Left lobe of liver (tissue), 2 donors: ENCODE measurements around the gene RBM38. TPM values are rescaled to one million over a fixed set of nuclear protein-coding genes. Genes with fewer than 3 reads are reported as not detected.

Experiments
- ATAC-seq: fragments of 200-7000 bp; cut with Tn5 transposase; one replicate; pipeline ENCODE4 v1.9.1; 2020; ENCODE audit warnings: mild to moderate bottlenecking, moderate library complexity
- DNase-seq: peaks from one replicate; pipeline ENCODE4 v3.0.0-alpha.2; 2020; ENCODE audit warnings: low spot score
- total RNA-seq: library from RNA; stranded (reverse); gene quantifications from one replicate; pipeline ENCODE4 v1.2.1, GENCODE V29; 2021
- donor health status: DM: no; HTN: no; CAD: no; lungs with moderate emphysema.
- donor health status: DM: no; HTN: yes; CAD: no.

The RBM38 gene
- total RNA-seq, 1 donor from 2014 or later, result 6.0 TPM

- DNase-seq (no peak), ATAC-seq (no peak)
Observed at GRCh38 chr20:57433657-57434389, 42.6 kb downstream of the RBM38 start.

- DNase-seq (no peak), ATAC-seq (no peak)
Observed at GRCh38 chr20:57434390-57434700, 43.1 kb downstream of the RBM38 start.

GRCh38 chr20:57435105-57435497 lies 43.9 kb downstream of the RBM38 start:
- DNase-seq, result no peak
- ATAC-seq, result no peak

DNA sequence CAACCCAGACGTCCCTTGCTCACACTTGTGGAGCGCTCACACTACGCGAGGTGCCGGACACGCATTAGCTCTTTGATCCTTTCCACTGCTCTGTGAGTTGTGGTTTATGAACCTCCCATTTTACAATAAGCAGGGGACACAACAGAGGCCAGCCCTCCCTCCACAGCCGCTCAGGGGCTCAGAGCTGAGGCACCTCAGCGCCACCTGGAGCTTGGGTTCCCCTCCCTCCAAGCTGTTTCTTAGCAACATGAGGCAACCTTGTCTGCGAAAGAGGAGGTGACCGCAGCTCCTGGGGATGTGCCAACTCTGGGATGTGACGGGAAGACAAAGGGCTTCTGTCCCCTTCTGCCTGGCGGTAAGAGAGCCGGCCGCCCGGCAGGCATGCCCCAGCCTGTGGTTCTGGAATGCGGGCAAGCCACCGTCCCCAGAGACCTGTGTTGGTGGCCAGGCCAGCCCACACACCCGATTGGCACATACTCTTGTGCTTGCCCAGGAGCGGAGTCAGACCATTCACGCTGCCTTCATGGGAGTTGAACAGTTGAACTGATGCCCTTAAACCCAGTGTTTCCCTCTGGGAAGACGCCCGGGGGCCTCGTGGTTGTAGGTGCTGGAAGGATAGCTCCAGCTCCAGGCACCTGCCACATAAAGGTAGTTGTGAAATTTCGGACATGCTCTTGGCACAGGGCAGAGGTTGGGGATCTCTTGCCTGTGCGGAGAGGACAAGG lies 44.5 kb downstream of the RBM38 start:
- DNase-seq, result peak; percentile 89
- ATAC-seq, result peak; percentile 61

DNA sequence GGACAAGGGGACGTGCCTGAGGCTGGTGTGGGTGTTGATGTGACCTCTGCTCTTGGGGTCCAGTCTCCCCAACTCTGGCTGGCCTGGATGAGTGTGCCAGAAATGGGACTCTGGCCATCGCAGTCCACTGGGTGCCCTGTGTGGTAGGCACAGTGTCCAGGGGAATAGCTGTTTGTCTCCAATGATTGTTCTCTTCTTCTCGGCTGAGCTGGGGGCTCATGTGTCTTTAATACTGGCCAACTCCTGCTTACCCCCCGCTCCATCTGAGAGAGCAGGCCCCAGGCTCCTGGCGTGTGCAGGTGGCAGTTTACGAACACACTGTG lies 45.0 kb downstream of the RBM38 start:
- ATAC-seq, result no peak
- no peak for DNase-seq

- no peak for DNase-seq
- ATAC-seq, result no peak
Observed at GRCh38 chr20:57437267-57437666, 46.1 kb downstream of the RBM38 start.

GRCh38 chr20:57437672-57438330 lies 46.6 kb downstream of the RBM38 start:
- ATAC-seq, result no peak
- no peak for DNase-seq

DNA sequence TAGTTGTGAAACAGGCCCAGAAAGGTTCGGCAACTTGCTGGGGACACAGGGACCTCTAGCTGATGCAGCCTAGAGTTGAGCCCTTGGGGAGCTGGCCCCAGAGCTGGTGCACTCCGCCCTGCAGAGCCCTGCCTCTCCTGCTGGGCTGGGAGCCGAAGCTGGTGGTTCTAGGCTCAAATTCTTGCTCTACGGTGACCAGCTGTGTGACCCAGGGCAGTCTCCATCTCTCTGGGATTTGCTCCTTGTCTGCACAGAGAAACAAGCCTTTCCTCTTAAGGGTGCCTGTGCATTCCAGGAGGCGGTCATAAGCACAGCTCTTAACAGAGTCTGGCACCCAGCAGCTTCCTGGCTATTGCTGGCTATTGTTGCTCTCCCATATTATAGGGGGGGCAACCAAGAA lies 47.4 kb downstream of the RBM38 start:
- ATAC-seq (no peak), DNase-seq (no peak)

- ATAC-seq, result peak; percentile 60
- peak; percentile 98 for DNase-seq
Observed at GRCh38 chr20:57439432-57439831, 48.2 kb downstream of the RBM38 start.

- no peak for DNase-seq
- ATAC-seq, result no peak
Observed at GRCh38 chr20:57439993-57440392, 48.8 kb downstream of the RBM38 start.

DNA sequence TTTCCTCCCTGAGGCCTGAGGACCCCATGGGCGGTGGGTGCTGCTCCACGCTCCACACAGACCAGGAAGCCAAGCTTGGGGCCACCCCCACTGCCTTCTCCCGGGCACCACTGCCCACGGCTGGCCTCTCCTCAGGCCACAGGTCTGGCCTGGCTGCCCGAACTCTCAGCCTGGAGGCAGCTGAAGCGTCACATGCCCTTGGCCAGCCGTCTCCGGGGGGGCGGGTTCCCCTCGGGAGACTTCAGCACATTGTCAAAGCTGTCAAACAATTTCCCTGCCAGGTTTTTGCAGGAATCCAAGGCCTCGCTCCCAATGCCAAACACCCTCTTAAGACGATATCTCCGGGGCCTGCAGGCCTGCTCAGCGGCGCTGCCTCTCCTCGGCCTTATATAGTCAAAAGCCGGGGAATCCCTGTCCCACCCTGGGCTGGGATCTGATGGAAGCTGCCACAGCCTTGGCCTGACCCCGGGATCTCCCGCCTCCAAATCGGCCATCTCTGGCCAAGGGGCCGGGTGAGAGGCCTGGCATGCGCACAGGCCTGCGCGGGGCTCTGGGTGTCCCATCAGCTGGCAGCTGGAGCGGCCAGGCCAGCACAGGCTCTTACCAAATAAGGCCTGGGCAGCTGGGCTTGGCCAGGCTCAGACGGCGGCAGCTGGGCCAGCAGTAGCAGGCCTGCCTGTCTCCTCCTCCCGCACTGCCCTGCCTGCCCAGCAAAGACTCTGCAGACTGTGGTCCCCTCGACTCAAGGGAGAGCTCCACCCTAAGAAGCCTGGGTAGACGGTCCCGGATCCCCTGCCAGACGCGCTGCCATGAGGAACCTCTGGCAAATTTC lies 49.7 kb downstream of the RBM38 start:
- ATAC-seq, result peak; percentile 71
- peak; percentile 97 for DNase-seq

GRCh38 chr20:57441510-57442154 lies 50.4 kb downstream of the RBM38 start:
- peak; percentile 49 for ATAC-seq
- DNase-seq, result peak; percentile 85

- peak; percentile 42 for ATAC-seq
- DNase-seq, result no peak
Observed at GRCh38 chr20:57442158-57442887, 51.1 kb downstream of the RBM38 start.

DNA sequence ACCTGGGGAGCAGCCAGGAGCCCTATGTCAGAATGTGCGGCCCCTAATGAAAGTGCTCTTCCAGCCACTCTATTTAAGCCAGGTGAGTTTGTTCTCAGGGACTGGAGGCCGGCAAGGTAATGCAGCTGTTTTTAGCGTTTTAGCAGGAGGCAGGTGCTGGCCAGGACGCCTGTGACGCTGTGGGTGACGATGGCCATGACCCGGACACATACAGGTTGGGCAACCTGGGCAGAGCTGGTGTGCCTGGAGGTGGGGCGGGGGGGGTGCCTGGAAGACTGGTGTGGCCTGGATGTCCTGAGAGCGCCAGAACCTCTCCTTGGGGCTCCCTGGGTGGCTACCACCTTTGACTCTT lies 51.7 kb downstream of the RBM38 start:
- ATAC-seq, result peak; percentile 55
- DNase-seq, result peak; percentile 96

GRCh38 chr20:57443349-57444265 lies 52.4 kb downstream of the RBM38 start:
- ATAC-seq (no peak), DNase-seq (no peak)

DNA sequence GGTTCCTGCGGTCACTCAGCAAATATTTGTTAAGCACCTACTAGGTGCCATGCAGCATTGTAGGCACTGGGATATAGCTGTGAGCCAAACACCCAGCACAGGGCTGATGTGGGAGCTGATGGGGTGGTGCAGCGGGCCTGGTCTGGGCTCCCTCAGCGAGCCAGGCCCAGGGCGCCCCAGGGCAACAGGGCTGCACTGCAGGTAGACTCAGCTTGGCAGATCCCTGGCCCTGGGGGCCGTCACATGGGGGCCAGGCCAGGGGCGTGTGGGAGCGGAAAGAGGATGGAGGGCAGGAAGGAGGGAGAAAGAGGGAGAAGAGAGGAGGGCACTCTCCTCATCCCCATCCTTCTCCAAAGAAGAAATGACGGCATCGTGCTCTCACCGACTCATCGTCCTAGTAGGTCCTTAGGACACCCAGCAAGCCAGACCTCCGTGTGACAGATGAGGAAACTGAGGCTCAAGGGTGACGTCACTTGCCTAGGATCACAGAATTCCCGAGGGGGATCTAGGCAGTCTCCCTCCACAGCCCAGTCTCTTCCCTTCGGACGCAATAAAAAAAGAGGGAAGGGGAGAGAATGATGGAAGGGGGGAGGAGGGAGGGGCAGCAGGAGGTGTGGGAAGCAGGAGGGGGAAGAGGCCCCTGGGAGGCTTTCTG lies 53.3 kb downstream of the RBM38 start:
- ATAC-seq (no peak), DNase-seq (no peak)

DNA sequence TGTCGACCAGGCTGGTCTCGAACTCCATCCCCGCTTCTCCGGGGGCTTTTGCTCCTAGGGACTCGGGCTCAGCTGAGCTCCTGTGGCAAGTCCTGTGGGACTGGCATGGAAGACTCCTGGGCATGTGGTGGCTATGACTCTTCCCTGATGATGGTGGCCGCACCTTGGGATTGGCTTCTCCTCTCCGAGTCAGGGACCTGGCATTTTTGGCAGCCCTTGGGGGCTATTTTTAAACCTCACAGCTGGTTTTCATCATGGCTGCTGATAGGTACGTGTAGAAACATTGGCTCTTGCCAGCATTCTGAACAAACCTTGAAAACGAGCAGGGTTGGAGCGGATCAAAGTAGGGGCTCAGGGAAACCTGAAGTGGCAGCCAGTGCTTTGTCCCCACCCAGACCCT lies 54.1 kb downstream of the RBM38 start:
- ATAC-seq (no peak), DNase-seq (no peak)

GRCh38 chr20:57445774-57446173 lies 54.6 kb downstream of the RBM38 start:
- ATAC-seq (no peak), DNase-seq (no peak)
